SJSA1 (cell line): ENCODE measurements around the gene RNU4-1. TPM values are rescaled to one million over a fixed set of nuclear protein-coding genes. Genes with fewer than 3 reads are reported as not detected.

Source experiments
- total RNA-seq: library from RNA; depleted of rRNA; stranded (reverse); fragments of >200 nt; shearing (Covaris generic); gene quantifications from 2 replicates; pipeline ENCODE4 v1.2.3, GENCODE V29; 2014; rRNA removed

Gene RNU4-1
- total RNA-seq, 1 experiment from 2014 or later: under 0.01 TPM

Other genes with a start within 250 kb of the RNU4-1 start
- 16.7 and 31.7 TPM in 2 replicates for gene RAB35, start 176.5 kb downstream of the RNU4-1 start, total RNA-seq
- gene GCN1, start 98.5 kb downstream of the RNU4-1 start, total RNA-seq: 41.0 and 47.4 TPM in 2 replicates
- 2,307 and 4,128 TPM in 2 replicates for gene RPLP0, start 92.1 kb downstream of the RNU4-1 start, total RNA-seq
- 26.4 and 44.2 TPM in 2 replicates for gene PXN, start 27.5 kb downstream of the RNU4-1 start, total RNA-seq
- gene RNU4-2, start 1.3 kb downstream of the RNU4-1 start, total RNA-seq: under 0.01 TPM in 2 replicates
- gene SIRT4, start 9.1 kb upstream of the RNU4-1 start, total RNA-seq: 0.60 and 1.5 TPM in 2 replicates
- gene PLA2G1B, start 34.5 kb upstream of the RNU4-1 start, total RNA-seq: not detected in 2 replicates
- not detected in 2 replicates for gene MSI1, start 75.9 kb upstream of the RNU4-1 start, total RNA-seq
- 529 and 935 TPM in 2 replicates for gene COX6A1, start 144.9 kb upstream of the RNU4-1 start, total RNA-seq
- 41.3 and 44.8 TPM in 2 replicates for gene TRIAP1, start 153.1 kb upstream of the RNU4-1 start, total RNA-seq
- gene GATC, start 153.2 kb upstream of the RNU4-1 start, total RNA-seq: 16.3 and 20.2 TPM in 2 replicates
- 199 and 263 TPM in 2 replicates for gene SRSF9, start 176.5 kb upstream of the RNU4-1 start, total RNA-seq
- 251 and 497 TPM in 2 replicates for gene DYNLL1, start 202.9 kb upstream of the RNU4-1 start, total RNA-seq
- 42.3 and 47.8 TPM in 2 replicates for gene COQ5, start 235.9 kb upstream of the RNU4-1 start, total RNA-seq
- 45.3 and 54.7 TPM in 2 replicates for gene RNF10, start 241.1 kb upstream of the RNU4-1 start, total RNA-seq